NCI-H526 (cell line): ENCODE data around the gene CDRT15L2.
A peak's percentile ranks its signal among the peaks of the same experiment; 100 is the strongest.
"Not testable (repeated sequence)": the region's sequence is repeated elsewhere in the genome, so short reads cannot be mapped to it uniquely, and the experiment has no call there.

Experiments
- DNase-seq, 2 experiments: peaks; one replicate each; lab custom pipeline; 2025; lab: John Stamatoyannopoulos, UW

Gene CDRT15L2

DNA sequence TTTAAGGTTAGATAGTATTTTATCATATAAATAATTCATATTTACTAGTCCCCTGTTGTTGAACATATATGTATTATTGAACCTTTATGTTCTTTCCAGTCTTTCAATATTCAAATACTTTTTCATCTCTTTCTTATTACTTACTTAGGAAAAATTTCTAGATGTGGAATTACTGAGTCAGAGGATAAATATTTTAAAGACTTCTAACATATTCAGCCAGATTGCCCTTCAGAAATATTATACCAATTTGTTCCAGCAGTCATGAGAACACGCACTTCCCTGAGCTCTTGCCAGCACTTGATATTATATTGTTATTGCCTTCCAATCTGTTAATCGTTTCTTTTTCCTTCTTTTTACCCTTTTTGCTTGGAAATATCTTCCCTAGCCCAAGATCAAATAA is 4.5 kb upstream of the CDRT15L2 start:
- DNase-seq: not testable (repeated sequence)

DNA sequence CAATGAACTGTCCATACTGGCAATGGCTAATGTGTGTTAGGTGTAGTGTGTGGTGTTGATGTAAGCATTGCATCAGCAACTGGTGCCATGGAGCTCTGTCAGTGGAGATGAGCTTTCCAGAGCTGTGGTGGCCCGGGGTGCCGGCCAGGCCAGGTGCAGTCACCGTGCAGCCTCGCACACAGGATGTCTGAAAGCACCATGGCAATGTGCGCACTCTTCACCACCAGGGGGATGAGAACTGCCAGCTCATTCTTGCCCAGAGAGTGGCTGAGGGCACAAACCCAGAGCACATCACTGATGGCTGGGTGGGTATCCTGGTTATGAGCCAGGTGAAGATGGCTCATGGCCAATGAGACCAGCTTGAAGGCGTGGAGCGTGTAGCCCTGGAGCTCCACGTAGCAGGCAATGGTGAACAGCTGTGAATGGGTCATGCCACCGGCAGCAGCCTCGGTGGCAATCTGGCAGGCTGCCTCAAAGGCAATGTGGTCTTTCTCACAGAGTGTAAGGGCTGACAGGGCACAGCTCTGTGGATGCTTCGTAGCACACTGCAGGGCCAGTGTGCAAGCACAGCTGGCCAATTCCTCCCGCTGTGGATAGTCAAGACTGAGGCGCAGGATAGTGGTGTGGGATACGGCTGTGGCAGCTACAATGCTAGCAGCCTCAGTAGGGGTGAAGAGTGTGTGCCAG is 4.5 kb downstream of the CDRT15L2 start:
- not testable (repeated sequence) for DNase-seq

DNA sequence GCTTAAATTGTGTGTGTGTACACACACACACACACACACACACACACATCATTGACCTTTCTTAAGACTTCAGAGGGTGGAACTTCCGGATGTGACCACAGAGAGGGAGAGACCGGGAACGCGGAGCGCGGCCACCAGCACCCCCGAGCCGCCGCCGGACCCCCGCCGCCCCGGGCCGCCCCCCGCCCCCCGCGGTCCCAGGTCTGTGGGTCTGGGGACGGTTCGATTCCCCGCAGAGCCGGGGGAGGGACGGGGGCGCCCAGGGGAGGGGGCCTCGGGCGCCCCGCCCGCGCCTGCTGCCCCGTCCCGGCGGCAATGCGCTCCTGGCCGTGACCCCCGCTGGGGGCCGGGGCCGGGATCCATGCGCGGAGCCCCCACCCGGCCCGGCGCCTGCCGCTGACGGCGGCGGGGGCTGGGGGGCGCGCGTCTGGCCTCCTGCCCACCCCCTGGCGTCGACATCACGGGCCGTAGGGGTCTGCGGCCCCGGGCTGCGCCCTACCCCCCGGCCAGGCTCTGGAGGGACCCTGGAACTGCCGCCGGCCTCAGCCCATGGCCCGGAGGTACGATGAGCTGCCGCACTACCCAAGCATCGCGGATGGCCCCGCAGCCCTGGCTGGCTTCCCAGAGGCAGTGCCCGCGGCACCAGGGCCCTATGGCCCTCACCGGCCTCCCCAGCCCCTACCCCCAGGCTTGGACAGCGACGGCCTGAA is 9.4 kb downstream of the CDRT15L2 start:
- peak in 1 of 2 experiments; percentile 3 for DNase-seq

DNA sequence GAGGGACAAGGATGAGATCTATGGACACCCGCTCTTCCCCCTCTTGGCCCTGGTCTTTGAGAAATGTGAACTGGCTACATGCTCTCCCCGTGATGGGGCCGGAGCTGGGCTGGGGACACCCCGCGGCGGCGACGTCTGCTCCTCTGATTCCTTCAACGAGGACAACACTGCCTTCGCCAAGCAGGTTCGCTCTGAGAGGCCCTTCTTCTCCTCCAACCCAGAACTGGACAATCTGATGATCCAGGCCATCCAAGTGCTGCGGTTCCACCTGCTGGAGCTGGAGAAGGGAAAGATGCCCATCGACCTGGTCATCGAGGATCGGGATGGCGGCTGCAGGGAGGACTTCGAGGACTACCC is 9.9 kb downstream of the CDRT15L2 start:
- not testable (repeated sequence) for DNase-seq

DNA sequence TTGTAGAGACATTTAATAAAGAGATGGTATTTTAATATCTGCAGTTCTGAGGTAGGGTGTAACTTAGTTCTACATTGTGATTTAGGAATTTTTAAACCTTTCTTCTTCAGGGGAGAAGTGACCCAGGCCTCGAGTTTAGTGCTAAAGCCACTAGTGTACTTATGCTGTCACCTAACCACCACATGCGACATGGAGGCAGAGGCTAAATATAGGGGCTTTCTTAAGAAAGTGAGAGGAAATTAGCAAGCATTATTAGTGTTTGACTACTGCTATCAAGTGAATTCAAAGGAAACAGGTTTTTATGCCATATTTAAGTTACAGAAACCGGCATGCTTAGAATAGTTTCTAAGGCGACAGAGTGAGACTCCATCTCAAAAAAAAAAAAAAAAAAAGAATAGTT is 11.5 kb downstream of the CDRT15L2 start:
- not testable (repeated sequence) for DNase-seq

- not testable (repeated sequence) for DNase-seq
Observed at GRCh38 chr17:20605568-20605967, 26.0 kb downstream of the CDRT15L2 start.

GRCh38 chr17:20609490-20609889 is 30.0 kb downstream of the CDRT15L2 start:
- not testable (repeated sequence) for DNase-seq

GRCh38 chr17:20611309-20611708 is 31.8 kb downstream of the CDRT15L2 start:
- DNase-seq: no peak

GRCh38 chr17:20612635-20613034 is 33.1 kb downstream of the CDRT15L2 start:
- DNase-seq: no peak

- DNase-seq: no peak
Observed at GRCh38 chr17:20613248-20613647, 33.7 kb downstream of the CDRT15L2 start.

- no peak for DNase-seq
Observed at GRCh38 chr17:20613905-20614304, 34.4 kb downstream of the CDRT15L2 start.

DNA sequence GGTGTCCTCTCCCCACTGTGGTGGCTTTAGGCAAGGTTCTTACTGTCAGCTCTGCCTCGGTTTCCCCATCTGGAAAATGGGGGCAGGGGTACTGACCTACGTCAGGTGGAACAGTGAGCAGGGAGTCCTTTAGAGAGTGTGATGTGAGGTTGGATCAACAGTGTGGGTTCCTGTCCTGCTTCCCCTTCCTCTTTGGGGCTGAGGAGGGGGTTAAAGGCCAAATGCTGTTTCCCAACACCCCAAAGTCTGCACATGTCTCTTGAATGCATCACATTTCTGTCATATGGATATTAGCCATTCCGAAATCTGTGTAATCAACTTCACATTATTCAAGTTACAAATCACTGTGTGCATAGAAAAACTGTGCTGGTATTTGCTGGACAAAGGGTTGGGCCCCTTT is 35.9 kb downstream of the CDRT15L2 start:
- DNase-seq: not testable (repeated sequence)
